Stomach (tissue), 9 donors: ENCODE data around the gene SIGLEC9. TPM values are rescaled to one million over a fixed set of nuclear protein-coding genes. Genes with fewer than 3 reads are reported as not detected.

Experiments
- DNase-seq, 2 donors: peaks; one replicate each; pipeline versions ENCODE4 v3.0.0 to v3.0.0-alpha.2; 2013 to 2019
- H3K27ac ChIP-seq, 5 donors: fragments of 200-600 bp in 4 of 5; sonication (generic) in 4 of 5; one replicate each; pipeline ENCODE4 v1.5.1; 2013 to 2019; ENCODE audit warnings: mild to moderate bottlenecking in 1 of 5, moderate library complexity in 1 of 5
- H3K27me3 ChIP-seq, 3 donors: fragments of 200-600 bp; sonication (generic); one replicate each; pipeline ENCODE4 v1.5.1; 2017 to 2019; ENCODE audit warnings: mixed run types in 1 of 3
- H3K36me3 ChIP-seq, 4 donors: fragments of 200-600 bp; sonication (generic); 1 replicate in 3 of 4; 2 replicates in 1 of 4; pipeline ENCODE4 v1.5.1; 2016 to 2019
- H3K4me1 ChIP-seq, 4 donors: fragments of 200-600 bp; sonication (generic); one replicate each; pipeline ENCODE4 v1.5.1; 2016 to 2019
- H3K4me3 ChIP-seq, 4 donors: fragments of 200-600 bp; sonication (generic) in 3 of 4; one replicate each; pipeline ENCODE4 v1.5.1; 2016 to 2019; ENCODE audit warnings: mild to moderate bottlenecking in 1 of 4
- H3K9me3 ChIP-seq, 4 donors: fragments of 200-600 bp; sonication (generic); one replicate each; pipeline ENCODE4 v1.5.1; 2016 to 2019
- CTCF ChIP-seq, 7 experiments: fragments of 450-650 bp in 4 of 7; fragments of 200-600 bp in 3 of 7; sonication (generic) in 3 of 7; IDR thresholded peaks; one replicate each; pipeline ENCODE4 v1.5.1; 2016 to 2019; ENCODE audit warnings: antibody characterized with exemption in 7 of 7, control low read depth in 2 of 7, mild to moderate bottlenecking in 1 of 7
- EP300 ChIP-seq: sonication (generic); formaldehyde crosslinking; IDR thresholded peaks from one replicate; pipeline ENCODE4 v1.6.1; 2017; ENCODE audit warnings: antibody characterized with exemption
- POLR2A ChIP-seq, 4 donors: fragments of 450-650 bp; IDR thresholded peaks; one replicate each; pipeline ENCODE4 v1.6.1; 2016; ENCODE audit warnings: antibody characterized with exemption in 4 of 4, control low read depth in 2 of 4, mild to moderate bottlenecking in 1 of 4, moderate library complexity in 1 of 4
- POLR2AphosphoS5 ChIP-seq, 3 donors: sonication (generic); formaldehyde crosslinking; IDR thresholded peaks; one replicate each; pipeline ENCODE4 v1.6.1; 2016; ENCODE audit warnings: antibody characterized with exemption in 3 of 3
- WGBS, 5 donors: extraction: QIAGEN DNeasy Blood & Tissue Kit in 3 of 5; methylation state at CpG; one replicate each; pipeline versions ENCODE4 v1.1.5 to v1.1.7; 2013 to 2018; 5-methylcytosine and 5-hydroxymethylcytosine counted together
- intact Hi-C: fragments of 100-400 bp; cut with DNase I; formaldehyde crosslinking; loops from one replicate; pipeline ENCODE4 v1.15.1; 2023; ENCODE audit warnings: low total_unique reads
- polyA plus RNA-seq, 3 donors: library from polyadenylated mRNA; stranded (reverse); fragments of 200-250 nt; gene quantifications; one replicate each; pipeline ENCODE4 v1.2.3, GENCODE V29; 2013
- total RNA-seq, 5 donors: library from RNA; depleted of rRNA; stranded (reverse); fragments of >200 nt; gene quantifications; one replicate each; pipeline versions ENCODE4 v1.1.0 to v1.2.3, GENCODE V29; 2014 to 2016
- donor health status: healthy with polysubstance abuse.
- donor health status: Bipolar disorder and iron deficiency.
- donor health status: healthy.

The SIGLEC9 gene
- total and polyA plus RNA-seq, 8 donors: 0.61 to 13.9 (median 1.2) TPM; not detected in 1

DNA sequence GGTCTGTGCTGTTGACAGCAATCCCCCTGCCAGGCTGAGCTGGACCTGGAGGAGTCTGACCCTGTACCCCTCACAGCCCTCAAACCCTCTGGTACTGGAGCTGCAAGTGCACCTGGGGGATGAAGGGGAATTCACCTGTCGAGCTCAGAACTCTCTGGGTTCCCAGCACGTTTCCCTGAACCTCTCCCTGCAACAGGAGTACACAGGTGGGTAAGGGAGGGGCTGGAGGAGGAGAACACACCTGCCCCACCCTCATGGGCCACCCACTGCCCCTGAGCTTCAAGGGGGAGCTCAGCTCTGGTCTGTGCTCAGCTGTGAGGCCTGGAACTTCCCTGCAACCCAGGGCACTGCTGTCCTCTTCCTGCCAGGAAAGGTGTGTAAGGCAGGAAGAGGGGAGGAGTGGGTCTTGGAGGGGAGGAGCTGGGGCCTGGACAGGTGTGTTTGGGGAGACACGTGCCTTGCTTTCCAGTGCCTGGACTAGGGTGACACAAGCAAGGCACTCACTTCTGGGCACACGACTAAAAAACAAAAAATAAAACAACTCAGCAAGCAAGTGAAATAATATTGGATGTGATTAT, 21.3 kb downstream of the SIGLEC9 start:
- intact Hi-C loops: no loop called here
- H3K4me3 ChIP-seq: no peak overlapping the region
- no peaks in the 10 kb centered on the region for H3K36me3 ChIP-seq
- peaks cover 0 to 6% (median 2%) of the 10 kb centered on the region in 4 donors for H3K9me3 ChIP-seq
- no peak for DNase-seq
- H3K27me3 ChIP-seq: peaks cover 0 to 29% (median 11%) of the 10 kb centered on the region in 3 donors
- TF ChIP-seq POLR2AphosphoS5 (IDR thresholded peaks at IDR 0.05) (no peak), CTCF (IDR thresholded peaks at IDR 0.05) (no peak), POLR2A (IDR thresholded peaks at IDR 0.05) (no peak), EP300 (no peak)
- no peak overlapping the region for H3K27ac ChIP-seq
- WGBS, 5 donors: 46 to 64% (median 50%) methylated on average over 3 to 4 of the region's 4 CpGs
- H3K4me1 ChIP-seq: no peaks in the 10 kb centered on the region

DNA sequence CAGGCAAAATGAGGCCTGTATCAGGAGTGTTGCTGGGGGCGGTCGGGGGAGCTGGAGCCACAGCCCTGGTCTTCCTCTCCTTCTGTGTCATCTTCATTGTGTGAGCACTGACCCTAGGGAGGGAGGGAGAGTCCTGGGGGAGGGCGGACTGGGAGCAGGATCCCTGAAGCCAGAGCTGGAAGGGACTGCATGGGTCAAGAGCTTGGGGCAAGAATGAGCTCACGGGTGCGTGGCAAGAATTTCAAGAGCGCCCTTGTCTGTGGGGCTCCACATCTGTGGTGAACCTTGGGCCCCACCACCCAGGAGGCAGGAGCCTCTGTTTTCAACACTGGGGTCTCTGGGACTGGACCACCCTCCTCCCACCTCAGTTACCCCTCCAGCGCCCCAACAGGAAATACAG, 22.0 kb downstream of the SIGLEC9 start:
- TF ChIP-seq EP300: no peak
- no peak for TF ChIP-seq POLR2A (IDR thresholded peaks at IDR 0.05)
- TF ChIP-seq POLR2AphosphoS5 (IDR thresholded peaks at IDR 0.05): no peak
- TF ChIP-seq CTCF (IDR thresholded peaks at IDR 0.05): no peak

DNA sequence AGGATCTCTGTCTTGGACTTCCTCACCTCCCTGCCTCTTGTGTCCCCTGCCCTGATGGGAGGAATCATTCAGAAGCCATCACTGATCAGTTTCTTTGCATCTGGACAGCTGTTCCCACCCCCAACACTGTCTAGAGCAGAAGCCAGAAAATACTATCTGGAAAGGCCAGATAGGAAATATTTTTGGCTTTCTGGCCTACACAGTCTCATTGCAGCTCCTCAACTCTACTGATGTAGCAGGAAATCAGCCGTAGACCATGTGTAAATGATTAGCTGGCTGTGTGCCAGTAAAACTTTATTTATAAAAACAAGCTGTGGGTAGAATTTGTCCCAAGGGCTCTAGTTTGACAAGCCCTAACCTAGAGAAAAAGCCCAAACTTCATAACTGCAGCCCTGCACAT, 23.0 kb downstream of the SIGLEC9 start:
- Histone ChIP-seq H3K27me3 (peaks cover 0 to 18% (median 5%) of the 10 kb centered on the region in 3 donors), H3K4me1 (no peaks in the 10 kb centered on the region), H3K27ac (no peak overlapping the region), H3K36me3 (no peaks in the 10 kb centered on the region), H3K9me3 (peaks cover 0 to 10% (median 4%) of the 10 kb centered on the region in 4 donors), H3K4me3 (no peak overlapping the region)
- no peak for TF ChIP-seq CTCF (IDR thresholded peaks at IDR 0.05)
- TF ChIP-seq POLR2AphosphoS5 (IDR thresholded peaks at IDR 0.05): no peak
- TF ChIP-seq POLR2A (IDR thresholded peaks at IDR 0.05): no peak
- TF ChIP-seq EP300: no peak
- no peak for DNase-seq
- intact Hi-C loops: no loop called here
- 11 to 39% (median 28%) methylated on average over 1 of the region's 1 CpG for WGBS, 5 donors

More for the DNA sequence above, 22.0 kb downstream of the SIGLEC9 start:
- 86 to 93% (median 90%) methylated on average over 7 of the region's 7 CpGs for WGBS, 5 donors
- H3K4me1 ChIP-seq: no peaks in the 10 kb centered on the region
- H3K4me3 ChIP-seq: no peak overlapping the region
- no peaks in the 10 kb centered on the region for H3K36me3 ChIP-seq
- H3K27ac ChIP-seq: no peak overlapping the region
- intact Hi-C loops: no loop called here
- no peak for DNase-seq
- peaks cover 0 to 7% (median 2%) of the 10 kb centered on the region in 4 donors for H3K9me3 ChIP-seq
- peaks cover 0 to 22% (median 6%) of the 10 kb centered on the region in 3 donors for H3K27me3 ChIP-seq

- Histone ChIP-seq H3K27ac (no peak overlapping the region), H3K27me3 (peaks cover 0 to 19% (median 5%) of the 10 kb centered on the region in 3 donors), H3K4me3 (no peak overlapping the region), H3K9me3 (peaks cover 0 to 10% (median 4%) of the 10 kb centered on the region in 4 donors), H3K36me3 (no peaks in the 10 kb centered on the region), H3K4me1 (no peaks in the 10 kb centered on the region)
- no peak for DNase-seq
- intact Hi-C loops: no loop called here
- TF ChIP-seq CTCF (IDR thresholded peaks at IDR 0.05): no peak
- TF ChIP-seq POLR2A (IDR thresholded peaks at IDR 0.05): no peak
- TF ChIP-seq POLR2AphosphoS5 (IDR thresholded peaks at IDR 0.05): no peak
- TF ChIP-seq EP300: no peak
- 62 to 84% (median 81%) methylated on average over 3 of the region's 3 CpGs for WGBS, 5 donors
These were observed 23.9 kb downstream of the SIGLEC9 start for GRCh38 chr19:51148580-51148979.
